Activated naive CD4-positive, alpha-beta T cell treated with anti-CD3 and anti-CD28 coated beads, Interleukin-2, amount 10 ng/mL, durations not matched to agents 5 hours and 36 hours (primary cell): Measurements from ENCODE around the gene SHISA5. TPM values are rescaled to one million over a fixed set of nuclear protein-coding genes. Genes with fewer than 3 reads are reported as not detected.

ENCODE experiments used
- microRNA-seq: library from miRNA; unstranded; fragments of <30 nt; microRNA quantifications from one replicate; pipeline ENCODE4 v1.2.0, GENCODE V29; 2022; ENCODE audit warnings: borderline microRNAs expressed, borderline replicate concordance
- total RNA-seq, 2 experiments: library from RNA; stranded (reverse); gene quantifications; one replicate each; pipeline ENCODE4 v1.2.3, GENCODE V29; 2021

Gene SHISA5, protein sequence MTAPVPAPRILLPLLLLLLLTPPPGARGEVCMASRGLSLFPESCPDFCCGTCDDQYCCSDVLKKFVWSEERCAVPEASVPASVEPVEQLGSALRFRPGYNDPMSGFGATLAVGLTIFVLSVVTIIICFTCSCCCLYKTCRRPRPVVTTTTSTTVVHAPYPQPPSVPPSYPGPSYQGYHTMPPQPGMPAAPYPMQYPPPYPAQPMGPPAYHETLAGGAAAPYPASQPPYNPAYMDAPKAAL
- total RNA-seq = 100 to 1,000 TPM; 142 to 151 TPM

DNA sequence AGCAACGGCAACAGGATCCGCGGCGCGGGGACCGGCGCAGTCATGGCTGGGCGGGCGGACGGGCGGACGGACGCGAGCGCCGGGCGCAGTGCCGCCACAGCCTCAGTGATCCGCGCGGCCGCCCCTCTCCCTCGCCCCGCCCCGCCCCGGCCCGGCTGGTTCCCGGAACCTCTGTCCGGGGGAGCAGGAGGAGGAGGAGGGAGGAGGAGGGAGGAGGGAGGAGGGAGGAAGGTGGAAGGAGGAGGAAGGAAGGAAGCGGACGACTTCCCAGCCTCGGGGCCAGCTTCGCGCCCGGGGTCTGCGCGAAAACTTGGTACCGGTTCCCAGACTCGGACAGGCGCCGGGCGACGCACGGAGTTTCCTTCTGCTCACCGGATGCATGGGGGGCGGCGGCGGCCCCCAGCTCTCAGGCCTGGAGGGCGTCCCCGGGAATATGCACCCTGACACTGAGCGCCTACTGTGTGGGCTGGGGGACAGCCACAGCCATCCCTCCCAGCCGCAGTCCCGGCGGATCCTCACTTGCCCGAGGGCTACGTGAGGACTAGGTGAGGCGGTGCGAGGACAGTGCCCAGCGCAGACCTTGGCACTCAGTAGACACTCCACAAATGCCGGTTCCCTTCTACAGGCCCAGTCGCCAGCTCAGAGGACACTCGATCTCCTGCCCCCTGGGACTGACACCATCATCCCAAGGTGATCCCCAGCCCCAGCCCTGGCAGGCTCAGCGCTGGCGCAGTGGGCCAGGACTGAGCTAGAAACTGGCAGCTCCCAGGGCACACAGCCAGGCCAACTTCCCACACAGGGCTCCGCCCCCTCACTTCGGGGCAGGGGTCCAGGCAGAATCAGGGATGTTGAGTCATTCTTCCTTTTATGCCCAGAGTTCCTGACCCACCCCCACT is at the start of gene SHISA5:
Gene SHISA5 (minus strand): TSS at position 124 of the 896 bp plus-strand sequence. CDS start 80 bp downstream, at position 44.

GRCh38 chr3:48446425-48447193 is 57.4 kb downstream of the SHISA5 start, which contains the start of gene ATRIP:
ATRIP (plus strand) TSS chr3:48446737; CDS start chr3:48446846, 109 bp downstream.

GRCh38 chr3:48439820-48440589 is 64.0 kb downstream of the SHISA5 start, which contains the start of the genes CCDC51 and TMA7:
CCDC51 (minus strand) TSS chr3:48440119; CDS start chr3:48435128, 4,991 bp downstream.
TMA7 (plus strand) TSS chr3:48440257; CDS start chr3:48440297, 40 bp downstream.

GRCh38 chr3:48429960-48430707 is 73.8 kb downstream of the SHISA5 start, which contains the start of gene PLXNB1:
PLXNB1 (minus strand) TSS chr3:48430086; CDS start chr3:48424611, 5,475 bp downstream.

Small RNA genes within 50 kb of the gene (microRNA-seq; reads per million reads assigned to microRNA genes)
- 1.0 reads per million for gene MIR6823

Other genes starting within 250 kb of the SHISA5 start
- 10 to 100 TPM; 32.0 to 34.8 TPM for gene NME6, start 202.8 kb downstream of the SHISA5 start, total RNA-seq
- not detected for gene SPINK8, start 170.5 kb downstream of the SHISA5 start, total RNA-seq
- not detected for gene FBXW12, start 132.0 kb downstream of the SHISA5 start, total RNA-seq
- gene PLXNB1, start 74.1 kb downstream of the SHISA5 start, total RNA-seq = 1 to 10 TPM; 2.1 to 2.6 TPM
- 10 to 100 TPM; 11.7 to 11.8 TPM for gene CCDC51, start 64.1 kb downstream of the SHISA5 start, total RNA-seq
- 100 to 1,000 TPM; 293 to 318 TPM for gene TMA7, start 63.9 kb downstream of the SHISA5 start, total RNA-seq
- 10 to 100 TPM; 13.5 to 14.9 TPM for gene ATRIP, start 57.4 kb downstream of the SHISA5 start, total RNA-seq
- gene PFKFB4, start 52.6 kb upstream of the SHISA5 start, total RNA-seq = 10 to 100 TPM; 33.7 to 38.4 TPM
- gene UCN2, start 59.6 kb upstream of the SHISA5 start, total RNA-seq = not detected
- gene COL7A1, start 91.2 kb upstream of the SHISA5 start, total RNA-seq = under 1 TPM; 0.17 to 0.60 TPM
- 100 to 1,000 TPM; 117 to 140 TPM for gene UQCRC1, start 105.5 kb upstream of the SHISA5 start, total RNA-seq
- under 1 TPM in 1 of 2 experiments, not detected in 1; 0.55 TPM for gene TMEM89, start 117.6 kb upstream of the SHISA5 start, total RNA-seq
- 10 to 100 TPM; 40.6 to 49.0 TPM for gene SLC26A6, start 131.3 kb upstream of the SHISA5 start, total RNA-seq
- gene CELSR3, start 158.7 kb upstream of the SHISA5 start, total RNA-seq = 1 to 10 TPM; 7.3 to 8.1 TPM
- gene NCKIPSD, start 181.7 kb upstream of the SHISA5 start, total RNA-seq = 10 to 100 TPM; 37.3 to 42.7 TPM
- gene IP6K2, start 213.0 kb upstream of the SHISA5 start, total RNA-seq = 10 to 100 TPM; 53.2 to 53.8 TPM